GM04503 (cell line): ENCODE results near the gene TACC2.
A peak's percentile ranks its signal among the peaks of the same experiment; 100 is the strongest.
"Not testable (repeated sequence)": the region's sequence is repeated elsewhere in the genome, so short reads cannot be mapped to it uniquely, and the experiment has no call there.

Source experiments
- DNase-seq: peaks from one replicate; pipeline ENCODE4 v3.0.0-alpha.2; 2012; ENCODE audit warnings: low read depth

The TACC2 gene

GRCh38 chr10:121984463-121984862 lies 4.5 kb upstream of the TACC2 start:
- no peak for DNase-seq

- DNase-seq, result no peak
Observed at GRCh38 chr10:121990015-121990677, 1.2 kb downstream of the TACC2 start.

GRCh38 chr10:121991727-121992126 lies 2.8 kb downstream of the TACC2 start:
- not testable (repeated sequence) for DNase-seq

GRCh38 chr10:121994429-121994941 lies 5.5 kb downstream of the TACC2 start:
- DNase-seq, result no peak

GRCh38 chr10:121998462-121998861 lies 9.5 kb downstream of the TACC2 start:
- DNase-seq, result no peak

GRCh38 chr10:121999301-121999700 lies 10.3 kb downstream of the TACC2 start:
- peak; percentile 26 for DNase-seq

GRCh38 chr10:122001698-122002097 lies 12.7 kb downstream of the TACC2 start:
- no peak for DNase-seq

GRCh38 chr10:122007415-122007814 lies 18.5 kb downstream of the TACC2 start:
- DNase-seq, result no peak

DNA sequence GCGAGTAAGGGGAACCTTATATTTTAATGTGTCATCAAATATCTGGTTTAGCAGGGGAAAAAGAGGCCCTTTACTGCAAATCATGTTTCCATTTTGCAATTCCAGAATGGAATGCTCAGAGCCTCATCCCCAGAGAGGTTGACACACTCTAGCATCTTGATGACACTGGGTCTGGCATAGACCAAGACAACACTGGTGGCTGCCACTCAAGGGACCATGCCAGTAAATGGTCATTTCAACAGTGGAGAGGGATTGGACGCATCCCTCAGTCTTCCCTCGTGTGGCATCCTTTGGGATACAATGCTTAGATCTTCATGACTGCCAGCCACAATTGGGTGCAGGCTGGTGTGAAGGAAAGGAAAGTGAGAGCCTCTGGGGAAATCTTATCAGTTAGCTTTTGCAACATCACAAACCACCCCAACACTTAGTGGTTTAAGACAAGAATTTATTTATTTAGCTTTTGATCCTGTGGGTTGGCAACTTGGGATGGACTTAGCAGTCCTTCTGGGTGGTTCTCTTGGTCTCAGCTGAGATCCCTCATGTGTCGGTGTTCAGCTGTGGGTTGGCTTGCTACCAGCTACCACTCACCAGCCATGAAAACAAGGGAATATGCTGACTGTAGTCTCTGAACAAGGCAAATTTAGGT lies 21.6 kb downstream of the TACC2 start:
- DNase-seq, result no peak

DNA sequence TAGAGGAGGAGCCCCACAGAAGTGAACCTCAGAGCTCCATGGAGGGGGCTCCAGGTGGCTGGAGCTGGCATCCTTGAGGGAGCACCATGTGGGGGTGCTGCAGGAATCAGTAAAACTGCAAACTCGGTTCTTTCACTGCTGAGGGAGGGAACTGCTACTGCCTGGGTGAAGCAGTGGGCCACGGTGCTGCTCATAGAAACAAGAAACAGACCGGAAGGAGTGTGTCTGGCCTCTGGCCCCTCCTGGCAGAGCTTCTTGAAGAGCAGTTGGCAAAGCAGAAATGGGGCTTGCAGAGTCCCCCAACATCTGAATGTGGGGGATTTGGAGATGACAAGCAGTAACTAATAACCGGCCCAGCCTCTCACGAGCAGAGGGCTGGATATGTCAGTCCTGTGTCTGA lies 23.8 kb downstream of the TACC2 start:
- DNase-seq, result no peak

DNA sequence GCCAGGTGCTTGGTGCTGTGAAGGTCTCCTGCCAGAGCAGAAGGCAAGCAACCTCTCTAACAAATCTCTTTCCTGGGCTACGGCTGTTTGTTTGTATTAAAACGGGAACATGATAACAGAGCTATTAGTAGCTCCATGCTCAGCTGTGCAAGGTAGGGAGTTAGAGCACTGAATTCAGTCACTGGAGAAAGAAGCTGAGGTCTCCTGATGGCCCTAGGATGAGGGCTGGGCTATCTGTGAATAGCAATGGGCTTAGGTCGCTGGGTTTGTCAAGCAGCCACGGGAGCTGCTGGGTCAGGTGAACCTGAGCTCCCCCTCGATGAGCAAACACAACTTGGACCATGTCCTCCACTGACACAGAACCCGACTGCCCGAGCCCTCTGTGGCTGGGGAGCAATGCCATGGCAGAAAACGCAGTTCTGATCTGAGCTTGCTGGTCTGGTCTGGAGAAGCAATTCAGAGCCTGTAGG lies 24.4 kb downstream of the TACC2 start:
- no peak for DNase-seq

- no peak for DNase-seq
Observed at GRCh38 chr10:122014652-122015248, 25.8 kb downstream of the TACC2 start.

GRCh38 chr10:122017926-122018325 lies 29.0 kb downstream of the TACC2 start:
- not testable (repeated sequence) for DNase-seq

DNA sequence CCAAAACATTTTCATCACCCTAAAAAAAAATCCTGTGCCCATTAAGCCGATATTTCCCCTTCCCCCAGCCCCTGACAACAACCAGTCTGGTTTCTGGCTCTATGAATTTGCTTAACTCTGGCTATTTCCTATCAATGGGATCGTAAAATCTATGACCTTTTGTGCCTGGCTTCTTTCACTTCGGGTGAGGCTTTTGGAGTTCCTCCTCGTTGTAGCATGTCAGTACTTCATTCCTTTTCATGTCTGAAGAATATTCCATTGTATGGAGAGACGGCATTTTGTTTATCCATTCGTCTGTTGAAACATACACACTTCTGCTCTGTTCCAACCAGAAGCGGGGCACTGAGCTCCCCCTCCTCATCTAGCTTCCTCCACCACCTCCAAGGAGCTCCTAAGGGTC lies 29.5 kb downstream of the TACC2 start:
- DNase-seq, result no peak

- no peak for DNase-seq
Observed at GRCh38 chr10:122018951-122019413, 30.0 kb downstream of the TACC2 start.

DNA sequence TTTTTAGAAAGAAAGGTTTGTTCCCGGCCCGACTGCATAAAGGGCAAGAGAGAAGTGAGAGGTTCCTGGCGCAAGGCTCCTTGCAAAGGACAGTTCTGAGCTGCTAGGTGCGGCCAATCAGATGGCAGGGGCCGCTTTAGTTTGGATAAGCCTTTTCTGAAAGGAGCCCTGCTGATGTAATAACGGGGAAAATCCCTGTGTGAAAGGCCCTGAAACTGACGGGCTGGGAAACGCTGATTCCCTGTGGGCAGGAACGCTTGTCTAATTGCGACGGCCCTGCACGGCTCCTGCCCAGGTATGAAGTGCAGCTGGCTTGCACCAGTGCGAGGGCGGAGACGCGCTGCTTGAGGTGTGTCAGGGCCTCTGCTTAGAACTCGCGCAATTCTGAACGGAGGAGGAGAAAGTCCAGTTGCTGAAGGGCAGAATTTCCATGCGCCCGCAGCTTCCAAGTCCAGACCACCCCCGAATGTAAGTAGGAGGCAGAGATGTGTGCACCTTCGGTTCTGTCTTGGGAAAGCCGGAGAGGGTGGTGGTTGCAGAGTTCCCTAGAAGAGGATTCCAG lies 30.5 kb downstream of the TACC2 start:
- DNase-seq, result no peak

- DNase-seq, result no peak
Observed at GRCh38 chr10:122020226-122020625, 31.3 kb downstream of the TACC2 start.

DNA sequence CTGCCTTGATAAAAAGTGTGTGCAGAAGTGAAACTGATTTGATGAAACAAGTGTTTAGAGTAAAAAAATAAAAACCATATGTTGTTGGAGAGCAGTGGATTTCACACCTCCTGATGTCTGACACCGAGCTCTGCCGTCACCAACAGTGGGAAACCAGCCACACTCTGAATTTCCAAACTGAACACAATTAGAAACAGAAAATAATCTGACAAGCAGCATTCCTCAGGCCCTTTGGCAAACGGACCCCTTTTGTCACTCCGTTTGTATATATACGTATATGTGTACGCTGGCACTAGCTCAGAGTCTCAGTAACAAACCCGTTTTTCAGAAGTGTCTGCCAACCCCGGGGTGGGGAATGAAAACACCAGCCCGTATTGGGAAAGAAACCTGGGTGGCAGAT lies 32.4 kb downstream of the TACC2 start:
- no peak for DNase-seq

- no peak for DNase-seq
Observed at GRCh38 chr10:122021828-122022227, 32.9 kb downstream of the TACC2 start.

- no peak for DNase-seq
Observed at GRCh38 chr10:122022276-122022675, 33.3 kb downstream of the TACC2 start.

DNA sequence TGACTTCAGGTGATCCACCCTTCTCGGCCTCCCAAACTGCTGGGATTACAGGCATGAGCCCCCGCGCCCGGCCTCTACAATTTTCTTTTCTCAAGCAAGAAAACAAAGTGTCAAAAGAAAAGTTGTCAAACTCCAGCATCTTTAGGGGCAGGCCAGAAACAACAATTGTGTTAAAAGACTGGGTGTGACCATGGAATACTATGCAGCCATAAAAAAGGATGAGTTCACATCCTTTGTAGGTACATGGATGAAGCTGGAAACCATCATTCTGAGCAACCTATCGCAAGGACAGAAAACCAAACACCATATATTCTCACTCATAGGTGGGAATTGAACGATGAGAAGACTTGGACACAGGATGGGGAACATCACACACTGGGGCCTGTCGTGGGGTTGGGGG lies 34.3 kb downstream of the TACC2 start:
- not testable (repeated sequence) for DNase-seq

DNA sequence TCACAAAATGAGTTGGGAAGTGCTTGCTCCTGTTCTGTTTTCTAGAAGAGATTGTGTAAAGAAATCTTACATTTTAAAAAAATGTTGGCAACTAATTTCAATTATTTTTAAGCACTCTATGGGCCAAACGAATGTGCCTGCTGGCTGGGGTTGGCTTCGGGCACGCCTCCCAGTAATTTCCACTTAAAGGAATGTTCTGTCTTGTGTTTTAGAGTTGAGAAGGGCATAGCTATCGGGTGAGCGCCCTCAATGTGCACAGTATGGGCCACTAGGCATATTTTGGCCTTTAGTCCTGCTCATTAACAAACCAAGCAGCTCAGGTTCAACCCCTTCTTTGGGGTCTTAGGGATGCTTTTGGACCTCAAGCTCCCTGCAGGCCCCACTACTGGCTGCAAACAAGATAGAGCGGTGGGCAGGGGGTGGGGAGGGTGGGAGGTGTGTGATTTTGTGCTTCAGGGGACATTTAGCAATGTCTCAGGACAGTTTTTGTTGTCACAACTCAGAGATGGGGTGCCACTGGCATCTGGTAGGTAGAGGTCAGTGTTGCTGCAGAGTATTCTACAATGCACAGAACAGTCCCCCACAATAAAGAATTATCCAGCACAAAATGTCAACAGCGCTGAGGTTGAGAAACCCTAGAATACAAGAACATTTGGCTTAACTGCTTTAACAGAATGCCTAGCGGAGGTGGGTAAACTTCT lies 40.7 kb downstream of the TACC2 start:
- DNase-seq, result no peak
